ENCODE measurements around the gene MRPS12. TPM values are rescaled to one million over a fixed set of nuclear protein-coding genes. Genes with fewer than 3 reads are reported as not detected.
"Not testable (repeated sequence)": the region's sequence is repeated elsewhere in the genome, so short reads cannot be mapped to it uniquely, and the experiment has no call there.

The MRPS12 gene
- total and polyA plus RNA-seq, 3 experiments from 2014 or later = 94.4 to 117 (median 113) TPM

GRCh38 chr19:38952395-38953165 is 21.8 kb downstream of the MRPS12 start:
- peaks cover 20 to 22% of the 10 kb centered on the region in 2 donors for H3K27me3 Mint-ChIP-seq
- peak in 2 of 5 donors; percentile 23 to 39 for DNase-seq
- H3K4me3 Mint-ChIP-seq = peak overlapping the region in 2 of 7 donors; percentile 5 to 34
- H3K9me3 Mint-ChIP-seq = no peaks in the 10 kb centered on the region
- peak overlapping the region in 3 of 8 donors; percentile 18 to 58 (median 26) for H3K27ac Mint-ChIP-seq
- ChIA-PET CTCF (interaction anchor here (1.3 to 1.8 kb wide), 2 partner anchors 9 to 15 kb away, joined by 3 to 4 read pairs; no protein-coding TSS in a partner anchor), POLR2A (interaction anchor here (0.6 kb wide), 1 partner anchor 197 kb away, joined by 4 read pairs; no protein-coding TSS in a partner anchor)
- Histone ChIP-seq H3K27ac (ENCODE audit: low read depth, low read length) (no peak overlapping the region), H3K9me3 (ENCODE audit: low read length) (no peaks in the 10 kb centered on the region), H3K4me3 (ENCODE audit: low read length) (no peak overlapping the region), H3K27me3 (ENCODE audit: insufficient read depth, low read length, poor library complexity, severe bottlenecking) (peaks cover 4% of the 10 kb centered on the region), H3K4me1 (ENCODE audit: insufficient read depth, low read length) (peaks cover 7% of the 10 kb centered on the region), H3K36me3 (ENCODE audit: insufficient read depth, low read length) (no peaks in the 10 kb centered on the region)
- no peaks in the 10 kb centered on the region for H3K36me3 Mint-ChIP-seq
- peaks cover 7 to 18% (median 11%) of the 10 kb centered on the region in 3 donors for H3K4me1 Mint-ChIP-seq

GRCh38 chr19:38953677-38954076 is 22.9 kb downstream of the MRPS12 start:
- Histone ChIP-seq H3K27ac (ENCODE audit: low read depth, low read length) (no peak overlapping the region), H3K4me1 (ENCODE audit: insufficient read depth, low read length) (peaks cover 7% of the 10 kb centered on the region), H3K36me3 (ENCODE audit: insufficient read depth, low read length) (no peaks in the 10 kb centered on the region), H3K27me3 (ENCODE audit: insufficient read depth, low read length, poor library complexity, severe bottlenecking) (peaks cover 4% of the 10 kb centered on the region), H3K4me3 (ENCODE audit: low read length) (no peak overlapping the region), H3K9me3 (ENCODE audit: low read length) (no peaks in the 10 kb centered on the region)
- Mint-ChIP-seq H3K36me3 (no peaks in the 10 kb centered on the region), H3K4me1 (peaks cover 7 to 18% (median 11%) of the 10 kb centered on the region in 3 donors), H3K27me3 (peaks cover 20 to 22% of the 10 kb centered on the region in 2 donors), H3K4me3 (no peak overlapping the region), H3K27ac (no peak overlapping the region), H3K9me3 (no peaks in the 10 kb centered on the region)
- no peak for DNase-seq
- ChIA-PET CTCF (no interaction called here), POLR2A (no interaction called here)

- no peak overlapping the region for H3K27ac Mint-ChIP-seq
- H3K4me3 ChIP-seq (ENCODE audit: low read length) = no peak overlapping the region
- no peaks in the 10 kb centered on the region for H3K36me3 Mint-ChIP-seq
- H3K4me3 Mint-ChIP-seq = no peak overlapping the region
- no peaks in the 10 kb centered on the region for H3K9me3 ChIP-seq (ENCODE audit: low read length)
- CTCF ChIA-PET = no interaction called here
- H3K27ac ChIP-seq (ENCODE audit: low read depth, low read length) = no peak overlapping the region
- H3K4me1 ChIP-seq (ENCODE audit: insufficient read depth, low read length) = no peaks in the 10 kb centered on the region
- H3K4me1 Mint-ChIP-seq = peaks cover 2 to 6% (median 6%) of the 10 kb centered on the region in 3 donors
- H3K9me3 Mint-ChIP-seq = no peaks in the 10 kb centered on the region
- peaks cover 4% of the 10 kb centered on the region for H3K27me3 ChIP-seq (ENCODE audit: insufficient read depth, low read length, poor library complexity, severe bottlenecking)
- no peak for DNase-seq
- H3K36me3 ChIP-seq (ENCODE audit: insufficient read depth, low read length) = no peaks in the 10 kb centered on the region
- POLR2A ChIA-PET = no interaction called here
- peaks cover 15 to 16% of the 10 kb centered on the region in 2 donors for H3K27me3 Mint-ChIP-seq
Observed at GRCh38 chr19:38956264-38956663, 25.5 kb downstream of the MRPS12 start.

GRCh38 chr19:38958301-38958700 is 27.6 kb downstream of the MRPS12 start:
- H3K4me1 Mint-ChIP-seq = peaks cover 6 to 8% (median 7%) of the 10 kb centered on the region in 3 donors
- H3K36me3 ChIP-seq (ENCODE audit: insufficient read depth, low read length) = no peaks in the 10 kb centered on the region
- peaks cover 4% of the 10 kb centered on the region for H3K27me3 ChIP-seq (ENCODE audit: insufficient read depth, low read length, poor library complexity, severe bottlenecking)
- CTCF ChIA-PET = interaction anchor here (0.7 to 1.2 kb wide), 2 partner anchors 10 to 521 kb away, joined by 3 read pairs; no protein-coding TSS in a partner anchor
- no peaks in the 10 kb centered on the region for H3K36me3 Mint-ChIP-seq
- H3K4me3 Mint-ChIP-seq = no peak overlapping the region
- POLR2A ChIA-PET = no interaction called here
- no peaks in the 10 kb centered on the region for H3K9me3 ChIP-seq (ENCODE audit: low read length)
- no peaks in the 10 kb centered on the region for H3K4me1 ChIP-seq (ENCODE audit: insufficient read depth, low read length)
- H3K9me3 Mint-ChIP-seq = no peaks in the 10 kb centered on the region
- H3K27ac Mint-ChIP-seq = no peak overlapping the region
- no peak overlapping the region for H3K4me3 ChIP-seq (ENCODE audit: low read length)
- no peak for DNase-seq
- H3K27me3 Mint-ChIP-seq = peaks cover 8 to 19% of the 10 kb centered on the region in 2 donors
- H3K27ac ChIP-seq (ENCODE audit: low read depth, low read length) = no peak overlapping the region

GRCh38 chr19:38959618-38960017 is 28.9 kb downstream of the MRPS12 start:
- Histone ChIP-seq H3K27ac (ENCODE audit: low read depth, low read length) (no peak overlapping the region), H3K4me3 (ENCODE audit: low read length) (no peak overlapping the region), H3K4me1 (ENCODE audit: insufficient read depth, low read length) (no peaks in the 10 kb centered on the region), H3K9me3 (ENCODE audit: low read length) (no peaks in the 10 kb centered on the region), H3K36me3 (ENCODE audit: insufficient read depth, low read length) (no peaks in the 10 kb centered on the region), H3K27me3 (ENCODE audit: insufficient read depth, low read length, poor library complexity, severe bottlenecking) (no peaks in the 10 kb centered on the region)
- DNase-seq = no peak
- H3K9me3 Mint-ChIP-seq = no peaks in the 10 kb centered on the region
- no peak overlapping the region for H3K27ac Mint-ChIP-seq
- H3K4me1 Mint-ChIP-seq = peaks cover 6 to 8% (median 7%) of the 10 kb centered on the region in 3 donors
- peaks cover 0 to 16% of the 10 kb centered on the region in 2 donors for H3K27me3 Mint-ChIP-seq
- POLR2A ChIA-PET = no interaction called here
- CTCF ChIA-PET = no interaction called here
- no peak overlapping the region for H3K4me3 Mint-ChIP-seq
- H3K36me3 Mint-ChIP-seq = no peaks in the 10 kb centered on the region

- ChIA-PET CTCF (no interaction called here), POLR2A (no interaction called here)
- H3K27ac ChIP-seq (ENCODE audit: low read depth, low read length) = no peak overlapping the region
- peaks cover 16 to 17% of the 10 kb centered on the region in 2 donors for H3K27me3 Mint-ChIP-seq
- H3K27me3 ChIP-seq (ENCODE audit: insufficient read depth, low read length, poor library complexity, severe bottlenecking) = no peaks in the 10 kb centered on the region
- H3K4me1 ChIP-seq (ENCODE audit: insufficient read depth, low read length) = no peaks in the 10 kb centered on the region
- no peak overlapping the region for H3K4me3 Mint-ChIP-seq
- no peak for DNase-seq
- H3K36me3 ChIP-seq (ENCODE audit: insufficient read depth, low read length) = no peaks in the 10 kb centered on the region
- H3K9me3 ChIP-seq (ENCODE audit: low read length) = no peaks in the 10 kb centered on the region
- no peaks in the 10 kb centered on the region for H3K9me3 Mint-ChIP-seq
- H3K27ac Mint-ChIP-seq = no peak overlapping the region
- peaks cover 6 to 8% (median 7%) of the 10 kb centered on the region in 3 donors for H3K4me1 Mint-ChIP-seq
- no peaks in the 10 kb centered on the region for H3K36me3 Mint-ChIP-seq
- H3K4me3 ChIP-seq (ENCODE audit: low read length) = no peak overlapping the region
Observed at GRCh38 chr19:38964738-38965137, 34.0 kb downstream of the MRPS12 start.

- H3K9me3 Mint-ChIP-seq; POLR2A ChIA-PET; H3K36me3 ChIP-seq (ENCODE audit: insufficient read depth, low read length); H3K4me1 ChIP-seq (ENCODE audit: insufficient read depth, low read length); CTCF ChIA-PET; H3K36me3 Mint-ChIP-seq; H3K4me1 Mint-ChIP-seq; H3K9me3 ChIP-seq (ENCODE audit: low read length); H3K4me3 Mint-ChIP-seq; H3K27ac ChIP-seq (ENCODE audit: low read depth, low read length); H3K27me3 ChIP-seq (ENCODE audit: insufficient read depth, low read length, poor library complexity, severe bottlenecking); H3K27ac Mint-ChIP-seq; H3K4me3 ChIP-seq (ENCODE audit: low read length); DNase-seq: not testable (repeated sequence)
- H3K27me3 Mint-ChIP-seq = peaks cover 16 to 17% of the 10 kb centered on the region in 2 donors
Observed at GRCh38 chr19:38966149-38966548, 35.4 kb downstream of the MRPS12 start.

- H3K9me3 Mint-ChIP-seq = no peaks in the 10 kb centered on the region
Observed at GRCh38 chr19:38970664-38971532, 40.2 kb downstream of the MRPS12 start.

More at GRCh38 chr19:38970664-38971532, 40.2 kb downstream of the MRPS12 start:
- no peak overlapping the region for H3K27ac Mint-ChIP-seq
- Histone ChIP-seq H3K27ac (ENCODE audit: low read depth, low read length) (no peak overlapping the region), H3K9me3 (ENCODE audit: low read length) (no peaks in the 10 kb centered on the region), H3K4me1 (ENCODE audit: insufficient read depth, low read length) (no peaks in the 10 kb centered on the region), H3K4me3 (ENCODE audit: low read length) (no peak overlapping the region), H3K27me3 (ENCODE audit: insufficient read depth, low read length, poor library complexity, severe bottlenecking) (peaks cover 1% of the 10 kb centered on the region), H3K36me3 (ENCODE audit: insufficient read depth, low read length) (no peaks in the 10 kb centered on the region)
- H3K4me1 Mint-ChIP-seq = peaks cover 5 to 10% (median 7%) of the 10 kb centered on the region in 3 donors
- no peak overlapping the region for H3K4me3 Mint-ChIP-seq
- CTCF ChIA-PET = interaction anchor here (0.7 to 2.0 kb wide), 2 partner anchors 9 to 57 kb away, joined by 3 to 6 read pairs; no protein-coding TSS in a partner anchor
- H3K36me3 Mint-ChIP-seq = peaks cover 0 to 2% (median 0%) of the 10 kb centered on the region in 3 donors
- peaks cover 10 to 23% of the 10 kb centered on the region in 2 donors for H3K27me3 Mint-ChIP-seq
- no peak for DNase-seq
- POLR2A ChIA-PET = no interaction called here

Measured in CD8-positive, alpha-beta memory T cell (primary cell).